ENCODE data around the gene SLC38A1.

SLC38A1 gene

GRCh38 chr12:46267575-46267824 lies 1.3 kb downstream of the SLC38A1 start (continued):
- TF ChIP-seq, protein P1, sequence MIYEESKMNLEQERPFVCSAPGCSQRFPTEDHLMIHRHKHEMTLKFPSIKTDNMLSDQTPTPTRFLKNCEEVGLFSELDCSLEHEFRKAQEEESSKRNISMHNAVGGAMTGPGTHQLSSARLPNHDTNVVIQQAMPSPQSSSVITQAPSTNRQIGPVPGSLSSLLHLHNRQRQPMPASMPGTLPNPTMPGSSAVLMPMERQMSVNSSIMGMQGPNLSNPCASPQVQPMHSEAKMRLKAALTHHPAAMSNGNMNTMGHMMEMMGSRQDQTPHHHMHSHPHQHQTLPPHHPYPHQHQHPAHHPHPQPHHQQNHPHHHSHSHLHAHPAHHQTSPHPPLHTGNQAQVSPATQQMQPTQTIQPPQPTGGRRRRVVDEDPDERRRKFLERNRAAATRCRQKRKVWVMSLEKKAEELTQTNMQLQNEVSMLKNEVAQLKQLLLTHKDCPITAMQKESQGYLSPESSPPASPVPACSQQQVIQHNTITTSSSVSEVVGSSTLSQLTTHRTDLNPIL (CRISPR knock-in tag; IDR thresholded peaks at IDR 0.05; ENCODE audit: low read depth): no peak
- no peak for TF ChIP-seq CSRNP3 (CRISPR knock-in tag; IDR thresholded peaks at IDR 0.05)
- no peak for TF ChIP-seq ZNF70 (CRISPR knock-in tag; IDR thresholded peaks at IDR 0.05)
- no peak for TF ChIP-seq ZNF8 (CRISPR knock-in tag; IDR thresholded peaks at IDR 0.05)
- no peak for TF ChIP-seq BACH2 (CRISPR knock-in tag; IDR thresholded peaks at IDR 0.05; ENCODE audit: borderline replicate concordance)
- no peak for TF ChIP-seq ZFP30 (CRISPR knock-in tag; IDR thresholded peaks at IDR 0.05)

- no peak for TF ChIP-seq OSR1 (CRISPR knock-in tag; IDR thresholded peaks at IDR 0.05)
- TF ChIP-seq GLIS3 (CRISPR knock-in tag; IDR thresholded peaks at IDR 0.05): no peak
- 0 out of 2 replicates have a peak, but pooled peaks have one; percentile 5 for TF ChIP-seq ISL1 (CRISPR knock-in tag; IDR thresholded peaks at IDR 0.05)
- ATAC-seq: peak; percentile 71
Measured at GRCh38 chr12:46266869-46267574, 1.8 kb downstream of the SLC38A1 start.

DNA sequence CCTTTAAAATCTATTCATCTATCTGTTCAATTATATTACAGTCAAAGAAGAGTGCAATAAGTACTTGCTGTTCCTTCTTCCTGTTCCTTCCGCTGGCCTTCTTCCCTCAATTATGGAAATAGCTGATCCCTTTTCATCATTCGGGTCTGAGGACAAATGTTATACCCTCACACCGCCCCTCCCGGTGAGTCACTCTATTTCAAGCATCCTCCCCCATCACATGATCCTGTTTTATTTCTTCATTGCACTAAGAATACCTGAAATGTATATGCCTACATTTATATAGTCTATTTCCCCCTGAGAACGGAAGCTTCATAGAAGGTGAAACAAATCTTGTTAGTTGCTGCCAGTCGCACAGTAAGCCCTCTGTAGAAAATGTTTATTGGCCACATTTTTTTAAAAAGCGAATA lies 2.5 kb downstream of the SLC38A1 start:
- TF ChIP-seq OSR1 (CRISPR knock-in tag; IDR thresholded peaks at IDR 0.05) (no peak), TCF4 (CRISPR knock-in tag; IDR thresholded peaks at IDR 0.05; ENCODE audit: borderline replicate concordance) (no peak), ISL1 (CRISPR knock-in tag; IDR thresholded peaks at IDR 0.05) (peak; percentile 3; the same call in 1 of the 2 replicates), ZNF8 (CRISPR knock-in tag; IDR thresholded peaks at IDR 0.05) (no peak), RARB (CRISPR knock-in tag; IDR thresholded peaks at IDR 0.05) (no peak)
- TF ChIP-seq, protein P1 (CRISPR knock-in tag; IDR thresholded peaks at IDR 0.05; ENCODE audit: low read depth): no peak
- TF ChIP-seq, protein P2, sequence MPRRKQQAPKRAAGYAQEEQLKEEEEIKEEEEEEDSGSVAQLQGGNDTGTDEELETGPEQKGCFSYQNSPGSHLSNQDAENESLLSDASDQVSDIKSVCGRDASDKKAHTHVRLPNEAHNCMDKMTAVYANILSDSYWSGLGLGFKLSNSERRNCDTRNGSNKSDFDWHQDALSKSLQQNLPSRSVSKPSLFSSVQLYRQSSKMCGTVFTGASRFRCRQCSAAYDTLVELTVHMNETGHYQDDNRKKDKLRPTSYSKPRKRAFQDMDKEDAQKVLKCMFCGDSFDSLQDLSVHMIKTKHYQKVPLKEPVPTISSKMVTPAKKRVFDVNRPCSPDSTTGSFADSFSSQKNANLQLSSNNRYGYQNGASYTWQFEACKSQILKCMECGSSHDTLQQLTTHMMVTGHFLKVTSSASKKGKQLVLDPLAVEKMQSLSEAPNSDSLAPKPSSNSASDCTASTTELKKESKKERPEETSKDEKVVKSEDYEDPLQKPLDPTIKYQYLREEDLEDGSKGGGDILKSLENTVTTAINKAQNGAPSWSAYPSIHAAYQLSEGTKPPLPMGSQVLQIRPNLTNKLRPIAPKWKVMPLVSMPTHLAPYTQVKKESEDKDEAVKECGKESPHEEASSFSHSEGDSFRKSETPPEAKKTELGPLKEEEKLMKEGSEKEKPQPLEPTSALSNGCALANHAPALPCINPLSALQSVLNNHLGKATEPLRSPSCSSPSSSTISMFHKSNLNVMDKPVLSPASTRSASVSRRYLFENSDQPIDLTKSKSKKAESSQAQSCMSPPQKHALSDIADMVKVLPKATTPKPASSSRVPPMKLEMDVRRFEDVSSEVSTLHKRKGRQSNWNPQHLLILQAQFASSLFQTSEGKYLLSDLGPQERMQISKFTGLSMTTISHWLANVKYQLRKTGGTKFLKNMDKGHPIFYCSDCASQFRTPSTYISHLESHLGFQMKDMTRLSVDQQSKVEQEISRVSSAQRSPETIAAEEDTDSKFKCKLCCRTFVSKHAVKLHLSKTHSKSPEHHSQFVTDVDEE (CRISPR knock-in tag; IDR thresholded peaks at IDR 0.05): no peak
- no peak for ATAC-seq

GRCh38 chr12:46265734-46266133 lies 3.1 kb downstream of the SLC38A1 start:
- no peak for ATAC-seq
- TF ChIP-seq, protein P3, sequence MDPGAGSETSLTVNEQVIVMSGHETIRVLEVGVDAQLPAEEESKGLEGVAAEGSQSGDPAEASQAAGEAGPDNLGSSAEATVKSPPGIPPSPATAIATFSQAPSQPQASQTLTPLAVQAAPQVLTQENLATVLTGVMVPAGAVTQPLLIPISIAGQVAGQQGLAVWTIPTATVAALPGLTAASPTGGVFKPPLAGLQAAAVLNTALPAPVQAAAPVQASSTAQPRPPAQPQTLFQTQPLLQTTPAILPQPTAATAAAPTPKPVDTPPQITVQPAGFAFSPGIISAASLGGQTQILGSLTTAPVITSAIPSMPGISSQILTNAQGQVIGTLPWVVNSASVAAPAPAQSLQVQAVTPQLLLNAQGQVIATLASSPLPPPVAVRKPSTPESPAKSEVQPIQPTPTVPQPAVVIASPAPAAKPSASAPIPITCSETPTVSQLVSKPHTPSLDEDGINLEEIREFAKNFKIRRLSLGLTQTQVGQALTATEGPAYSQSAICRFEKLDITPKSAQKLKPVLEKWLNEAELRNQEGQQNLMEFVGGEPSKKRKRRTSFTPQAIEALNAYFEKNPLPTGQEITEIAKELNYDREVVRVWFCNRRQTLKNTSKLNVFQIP (CRISPR knock-in tag; IDR thresholded peaks at IDR 0.05; ENCODE audit: borderline replicate concordance, low read depth): no peak
- TF ChIP-seq BACH2 (CRISPR knock-in tag; IDR thresholded peaks at IDR 0.05; ENCODE audit: borderline replicate concordance): no peak
- no peak for TF ChIP-seq CSRNP3 (CRISPR knock-in tag; IDR thresholded peaks at IDR 0.05)
- no peak for TF ChIP-seq ZFP30 (CRISPR knock-in tag; IDR thresholded peaks at IDR 0.05)
- TF ChIP-seq ISL1 (CRISPR knock-in tag; IDR thresholded peaks at IDR 0.05): no peak
- TF ChIP-seq, protein P4, sequence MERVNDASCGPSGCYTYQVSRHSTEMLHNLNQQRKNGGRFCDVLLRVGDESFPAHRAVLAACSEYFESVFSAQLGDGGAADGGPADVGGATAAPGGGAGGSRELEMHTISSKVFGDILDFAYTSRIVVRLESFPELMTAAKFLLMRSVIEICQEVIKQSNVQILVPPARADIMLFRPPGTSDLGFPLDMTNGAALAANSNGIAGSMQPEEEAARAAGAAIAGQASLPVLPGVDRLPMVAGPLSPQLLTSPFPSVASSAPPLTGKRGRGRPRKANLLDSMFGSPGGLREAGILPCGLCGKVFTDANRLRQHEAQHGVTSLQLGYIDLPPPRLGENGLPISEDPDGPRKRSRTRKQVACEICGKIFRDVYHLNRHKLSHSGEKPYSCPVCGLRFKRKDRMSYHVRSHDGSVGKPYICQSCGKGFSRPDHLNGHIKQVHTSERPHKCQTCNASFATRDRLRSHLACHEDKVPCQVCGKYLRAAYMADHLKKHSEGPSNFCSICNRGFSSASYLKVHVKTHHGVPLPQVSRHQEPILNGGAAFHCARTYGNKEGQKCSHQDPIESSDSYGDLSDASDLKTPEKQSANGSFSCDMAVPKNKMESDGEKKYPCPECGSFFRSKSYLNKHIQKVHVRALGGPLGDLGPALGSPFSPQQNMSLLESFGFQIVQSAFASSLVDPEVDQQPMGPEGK (CRISPR knock-in tag; IDR thresholded peaks at IDR 0.05; ENCODE audit: borderline replicate concordance): no peak
- no peak for TF ChIP-seq RARB (CRISPR knock-in tag; IDR thresholded peaks at IDR 0.05)
- TF ChIP-seq, protein P2 (CRISPR knock-in tag; IDR thresholded peaks at IDR 0.05): no peak
- no peak for TF ChIP-seq ESRRG (CRISPR knock-in tag; IDR thresholded peaks at IDR 0.05)
- TF ChIP-seq ZNF8 (CRISPR knock-in tag; IDR thresholded peaks at IDR 0.05): no peak
- TF ChIP-seq SNAI2 (CRISPR knock-in tag; IDR thresholded peaks at IDR 0.05): no peak
- TF ChIP-seq, protein P1 (CRISPR knock-in tag; IDR thresholded peaks at IDR 0.05; ENCODE audit: low read depth): no peak
- TF ChIP-seq ZFP3 (CRISPR knock-in tag; IDR thresholded peaks at IDR 0.05): no peak
